WTC11 (cell line): ENCODE results near the gene HYOU1. TPM values are rescaled to one million over a fixed set of nuclear protein-coding genes. Genes with fewer than 3 reads are reported as not detected.

Experiments used
- ATAC-seq: fragments of 200-7000 bp; cut with Tn5 transposase; 2 replicates; pipeline ENCODE4 v1.10.0; 2021; ENCODE audit warnings: mild to moderate bottlenecking, moderate library complexity
- CTCF ChIA-PET: fragments of 300-600 bp; sonication (Branson Sonifier 250); formaldehyde crosslinking; loops from one replicate; lab custom pipeline; 2021; ENCODE audit warnings: antibody characterized with exemption; lab: Charles Lee
- POLR2A ChIA-PET: fragments of 350-600 bp; sonication (Branson Sonifier 250); formaldehyde crosslinking; loops from one replicate; lab custom pipeline; 2021; ENCODE audit warnings: antibody characterized with exemption; lab: Charles Lee
- DNase-seq: peaks from one replicate; pipeline ENCODE4 v3.0.0; 2021; ENCODE audit warnings: low spot score
- H3K27ac Mint-ChIP-seq: 2 replicates; pipeline ENCODE4 v1.8.0; 2021; ENCODE audit warnings: mixed read lengths
- H3K27me3 Mint-ChIP-seq: 2 replicates; pipeline ENCODE4 v1.8.0; 2021; ENCODE audit warnings: low read depth, mild to moderate bottlenecking, moderate library complexity, mixed read lengths
- H3K36me3 Mint-ChIP-seq: 2 replicates; pipeline ENCODE4 v1.8.0; 2021; ENCODE audit warnings: mixed read lengths
- H3K4me1 Mint-ChIP-seq: 2 replicates; pipeline ENCODE4 v1.8.0; 2022; ENCODE audit warnings: mixed read lengths
- H3K4me3 Mint-ChIP-seq: 2 replicates; pipeline ENCODE4 v1.8.0; 2021; ENCODE audit warnings: mild to moderate bottlenecking, moderate library complexity, mixed read lengths
- H3K9me3 Mint-ChIP-seq: 2 replicates; pipeline ENCODE4 v1.8.0; 2021; ENCODE audit warnings: mixed read lengths
- CDX4 ChIP-seq: fragments of 250-450 bp; sonication (Bioruptor Pico); IDR thresholded peaks from 2 replicates; pipeline ENCODE4 v1.9.0; 2021; ENCODE audit warnings: moderate library complexity, mild to moderate bottlenecking, inconsistent platforms, borderline replicate concordance
- CREM ChIP-seq: sonication (generic); formaldehyde crosslinking; IDR thresholded peaks from 2 replicates; pipeline ENCODE4 v1.8.1; 2022; ENCODE audit warnings: mild to moderate bottlenecking, missing genetic modification reagents, moderate library complexity
- E2F1 ChIP-seq: sonication (generic); formaldehyde crosslinking; IDR thresholded peaks from 2 replicates; pipeline ENCODE4 v1.8.0; 2022; ENCODE audit warnings: mild to moderate bottlenecking, missing genetic modification reagents
- E2F4 ChIP-seq: sonication (generic); formaldehyde crosslinking; IDR thresholded peaks from 2 replicates; pipeline ENCODE4 v1.8.1; 2022; ENCODE audit warnings: low read depth, mild to moderate bottlenecking, moderate library complexity, missing genetic modification reagents, borderline replicate concordance
- E2F5 ChIP-seq: sonication (generic); formaldehyde crosslinking; IDR thresholded peaks from 2 replicates; pipeline ENCODE4 v1.8.1; 2022; ENCODE audit warnings: mild to moderate bottlenecking, moderate library complexity, missing genetic modification reagents
- ETV6 ChIP-seq: sonication (generic); formaldehyde crosslinking; IDR thresholded peaks from 2 replicates; pipeline ENCODE4 v1.8.1; 2022; ENCODE audit warnings: mild to moderate bottlenecking, missing genetic modification reagents
- FOXJ3 ChIP-seq: sonication (generic); formaldehyde crosslinking; IDR thresholded peaks from 2 replicates; pipeline ENCODE4 v1.9.0; 2021; ENCODE audit warnings: missing genetic modification reagents, mild to moderate bottlenecking, borderline replicate concordance
- FOXP4 ChIP-seq: sonication (generic); formaldehyde crosslinking; IDR thresholded peaks from 2 replicates; pipeline ENCODE4 v1.8.0; 2022; ENCODE audit warnings: mild to moderate bottlenecking, missing genetic modification reagents
- GABPB1 ChIP-seq: sonication (generic); formaldehyde crosslinking; IDR thresholded peaks from 2 replicates; pipeline ENCODE4 v1.8.1; 2023; ENCODE audit warnings: mild to moderate bottlenecking, missing genetic modification reagents
- GTF2I ChIP-seq: fragments of 250-450 bp; sonication (Bioruptor Pico); conservative IDR thresholded peaks from 2 replicates; pipeline ENCODE4 v1.4.0; 2021; ENCODE audit warnings: mild to moderate bottlenecking
- HMGA2 ChIP-seq: fragments of 250-450 bp; sonication (Bioruptor Pico); IDR thresholded peaks from 2 replicates; pipeline ENCODE4 v1.4.0; 2021; ENCODE audit warnings: mild to moderate bottlenecking, moderate library complexity
- IRF1 ChIP-seq: sonication (generic); formaldehyde crosslinking; IDR thresholded peaks from 2 replicates; pipeline ENCODE4 v1.8.0; 2023; ENCODE audit warnings: missing genetic modification reagents
- NFE2L1 ChIP-seq: sonication (generic); formaldehyde crosslinking; IDR thresholded peaks from 2 replicates; pipeline ENCODE4 v1.8.1; 2023; ENCODE audit warnings: missing genetic modification reagents
- SOX15 ChIP-seq: fragments of 250-450 bp; sonication (Bioruptor Pico); IDR thresholded peaks from 2 replicates; pipeline ENCODE4 v1.9.0; 2021; ENCODE audit warnings: mild to moderate bottlenecking
- USF2 ChIP-seq: sonication (generic); formaldehyde crosslinking; IDR thresholded peaks from 2 replicates; pipeline ENCODE4 v1.8.1; 2023; ENCODE audit warnings: mild to moderate bottlenecking, missing genetic modification reagents, moderate library complexity
- ZNF219 ChIP-seq: sonication (generic); formaldehyde crosslinking; IDR thresholded peaks from 2 replicates; pipeline ENCODE4 v1.8.0; 2023; ENCODE audit warnings: missing genetic modification reagents, mild to moderate bottlenecking, borderline replicate concordance
- ZNF532 ChIP-seq: fragments of 250-450 bp; sonication (Bioruptor Pico); IDR thresholded peaks from 2 replicates; pipeline ENCODE4 v1.9.0; 2021; ENCODE audit warnings: mild to moderate bottlenecking, borderline replicate concordance
- ZSCAN18 ChIP-seq: fragments of 250-450 bp; sonication (Bioruptor Pico); IDR thresholded peaks from 2 replicates; pipeline ENCODE4 v2.1.2; 2022; ENCODE audit warnings: mild to moderate bottlenecking, moderate library complexity
- total RNA-seq: library from RNA; stranded (reverse); gene quantifications from 3 replicates; pipeline ENCODE4 v1.2.3, GENCODE V29; 2021

HYOU1 gene
- total RNA-seq, 1 experiment from 2014 or later, result 276 TPM

GRCh38 chr11:119099711-119100110 is 42.7 kb upstream of the HYOU1 start:
- Mint-ChIP-seq H3K27me3 (no peaks in the 10 kb centered on the region), H3K4me3 (peak overlapping the region; percentile 92; the same call in 1 of the 2 replicates), H3K27ac (no peak overlapping the region), H3K4me1 (peaks cover 27% of the 10 kb centered on the region), H3K9me3 (no peaks in the 10 kb centered on the region), H3K36me3 (peaks cover 27% of the 10 kb centered on the region)
- ATAC-seq, result no peak
- CTCF ChIA-PET, result interaction anchor here (1.0 to 1.6 kb wide), 2 partner anchors 21 to 32 kb away, joined by 3 to 5 read pairs; partner anchors contain the start of genes HINFP and VPS11
- no peak for TF ChIP-seq CDX4 (CRISPR knock-in tag)
- TF ChIP-seq NFE2L1 (CRISPR knock-in tag), result no peak
- POLR2A ChIA-PET, result interaction anchor here (0.6 kb wide), 1 partner anchor 48 kb away, joined by 3 read pairs; no protein-coding TSS in a partner anchor
- no peak for DNase-seq

GRCh38 chr11:119095066-119095880 is 38.3 kb upstream of the HYOU1 start:
- DNase-seq, result peak; percentile 99
- ChIA-PET POLR2A (interaction anchor here (0.6 to 2.6 kb wide), 8 partner anchors 10 to 243 kb away, joined by 3 to 12 read pairs (median 4); partner anchors contain the start of genes C2CD2L, HMBS and VPS11), CTCF (interaction anchor here (0.6 to 2.1 kb wide), 10 partner anchors 11 to 405 kb away, joined by 3 to 8 read pairs (median 3); partner anchors contain the start of genes C1QTNF5, C2CD2L, HMBS and NLRX1)
- Mint-ChIP-seq H3K36me3 (peaks cover 51% of the 10 kb centered on the region), H3K27ac (peak overlapping the region; percentile 84), H3K27me3 (no peaks in the 10 kb centered on the region), H3K9me3 (no peaks in the 10 kb centered on the region), H3K4me1 (peaks cover 29% of the 10 kb centered on the region), H3K4me3 (peak overlapping the region; percentile 94)
- ATAC-seq, result peak; percentile 90
- peak; percentile 82 for TF ChIP-seq GABPB1
- TF ChIP-seq FOXJ3 (CRISPR knock-in tag), result 0 out of 2 replicates have a peak, but pooled peaks have one; percentile 84
- no peak; the same call in 1 of the 2 replicates for TF ChIP-seq NFE2L1 (CRISPR knock-in tag)
- peak; percentile 91 for TF ChIP-seq E2F5 (CRISPR knock-in tag)
- TF ChIP-seq FOXP4 (CRISPR knock-in tag), result peak; percentile 24; the same call in 1 of the 2 replicates
- TF ChIP-seq HMGA2 (CRISPR knock-in tag), result no peak
- peak; percentile 84 for TF ChIP-seq CREM (CRISPR knock-in tag)
- TF ChIP-seq ZNF219 (CRISPR knock-in tag), result no peak
- no peak for TF ChIP-seq ZSCAN18
- TF ChIP-seq IRF1 (CRISPR knock-in tag), result peak; percentile 87
- 0 out of 2 replicates have a peak, but pooled peaks have one; percentile 44 for TF ChIP-seq E2F1 (CRISPR knock-in tag)
- no peak for TF ChIP-seq USF2 (CRISPR knock-in tag)
- TF ChIP-seq ETV6, result peak; percentile 93
- no peak for TF ChIP-seq ZNF532 (CRISPR knock-in tag)
- no peak for TF ChIP-seq SOX15
- no peak for TF ChIP-seq GTF2I (CRISPR knock-in tag)
- 0 out of 2 replicates have a peak, but pooled peaks have one; percentile 59 for TF ChIP-seq E2F4 (CRISPR knock-in tag)
